OCI-LY7 (cell line): ENCODE results near the gene MCM7.

ENCODE experiments used
- EZH2phosphoT487 ChIP-seq: fragments of 200-600 bp; sonication (generic); IDR thresholded peaks from 2 replicates; pipeline ENCODE4 v1.6.1; 2018; ENCODE audit warnings: low read depth, borderline replicate concordance, mild to moderate bottlenecking, mixed run types, antibody characterized with exemption, low read length, moderate library complexity, mixed read lengths
- TF ChIP-seq, protein P1 (sequence below): fragments of 200-600 bp; sonication (generic); conservative IDR thresholded peaks from 2 replicates; pipeline ENCODE4 v1.5.1; 2014; ENCODE audit warnings: mild to moderate bottlenecking, antibody characterized with exemption, low read length, moderate library complexity, mixed read lengths

DNA sequence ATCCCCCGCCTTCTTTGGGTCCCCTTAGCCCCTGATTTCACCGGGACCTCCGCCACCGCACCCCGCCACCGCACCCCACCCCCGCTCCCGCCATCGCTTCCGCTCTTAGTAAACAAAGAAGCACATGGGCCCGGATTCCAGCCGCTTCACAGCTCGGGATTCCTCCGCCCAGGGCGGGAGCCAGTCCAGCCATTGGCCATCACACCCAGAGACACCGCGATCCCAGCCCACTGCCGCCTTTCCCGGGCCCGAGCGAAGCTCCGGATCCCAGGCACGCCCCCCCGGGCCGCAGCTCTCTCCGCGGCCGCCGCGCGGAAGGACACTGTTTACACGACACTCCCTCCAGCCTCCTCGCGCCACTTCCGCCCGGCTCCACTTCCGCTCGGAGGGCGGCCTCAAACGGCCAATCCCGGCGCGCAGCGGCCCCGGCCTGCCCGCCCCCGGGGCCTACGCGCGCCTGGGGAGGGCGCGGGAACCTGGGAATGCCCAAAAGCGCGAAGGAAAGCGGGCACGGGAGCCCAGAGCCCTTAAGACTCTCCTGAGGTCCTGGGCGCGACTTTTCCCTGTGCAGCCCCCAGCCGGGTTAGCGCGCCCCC is 679 bp downstream of the MCM7 start:
- TF ChIP-seq, protein P1, sequence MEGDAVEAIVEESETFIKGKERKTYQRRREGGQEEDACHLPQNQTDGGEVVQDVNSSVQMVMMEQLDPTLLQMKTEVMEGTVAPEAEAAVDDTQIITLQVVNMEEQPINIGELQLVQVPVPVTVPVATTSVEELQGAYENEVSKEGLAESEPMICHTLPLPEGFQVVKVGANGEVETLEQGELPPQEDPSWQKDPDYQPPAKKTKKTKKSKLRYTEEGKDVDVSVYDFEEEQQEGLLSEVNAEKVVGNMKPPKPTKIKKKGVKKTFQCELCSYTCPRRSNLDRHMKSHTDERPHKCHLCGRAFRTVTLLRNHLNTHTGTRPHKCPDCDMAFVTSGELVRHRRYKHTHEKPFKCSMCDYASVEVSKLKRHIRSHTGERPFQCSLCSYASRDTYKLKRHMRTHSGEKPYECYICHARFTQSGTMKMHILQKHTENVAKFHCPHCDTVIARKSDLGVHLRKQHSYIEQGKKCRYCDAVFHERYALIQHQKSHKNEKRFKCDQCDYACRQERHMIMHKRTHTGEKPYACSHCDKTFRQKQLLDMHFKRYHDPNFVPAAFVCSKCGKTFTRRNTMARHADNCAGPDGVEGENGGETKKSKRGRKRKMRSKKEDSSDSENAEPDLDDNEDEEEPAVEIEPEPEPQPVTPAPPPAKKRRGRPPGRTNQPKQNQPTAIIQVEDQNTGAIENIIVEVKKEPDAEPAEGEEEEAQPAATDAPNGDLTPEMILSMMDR = no peak
- TF ChIP-seq EZH2phosphoT487 = no peak
